C4-2B (cell line): ENCODE measurements around the gene ZNF775.

Experiments used
- CTCF ChIP-seq: fragments of 450-650 bp; conservative IDR thresholded peaks from 2 replicates; pipeline ENCODE4 v1.5.1; 2017; ENCODE audit warnings: mild to moderate bottlenecking
- ZFX ChIP-seq: fragments of 450-650 bp; IDR thresholded peaks from 2 replicates; pipeline ENCODE4 v1.6.1; 2017

- TF ChIP-seq CTCF (no peak), ZFX (no peak; the same call in 1 of the 2 replicates)
These were observed 27.7 kb downstream of the ZNF775 start for GRCh38 chr7:150406567-150407421.
